HPDE6-E6E7 (cell line): Measurements from ENCODE around the gene PSMD12.
"Not testable (repeated sequence)": the region's sequence is repeated elsewhere in the genome, so short reads cannot be mapped to it uniquely, and the experiment has no call there.

Source experiments
- DNase-seq: peaks from one replicate; pipeline ENCODE4 v3.0.0; 2011; ENCODE audit warnings: missing footprints; ENCODE audit errors: extremely low spot score

The PSMD12 gene

GRCh38 chr17:67358612-67359011 is 7.8 kb downstream of the PSMD12 start:
- no peak for DNase-seq

- no peak for DNase-seq
Measured at GRCh38 chr17:67353929-67354574, 12.3 kb downstream of the PSMD12 start.

GRCh38 chr17:67353161-67353560 is 13.2 kb downstream of the PSMD12 start:
- no peak for DNase-seq

- no peak for DNase-seq
Measured at GRCh38 chr17:67349420-67349819, 17.0 kb downstream of the PSMD12 start.

- DNase-seq = no peak
Measured at GRCh38 chr17:67347826-67348225, 18.6 kb downstream of the PSMD12 start.

GRCh38 chr17:67343237-67343636 is 23.1 kb downstream of the PSMD12 start:
- no peak for DNase-seq

GRCh38 chr17:67338353-67338752 is 28.0 kb downstream of the PSMD12 start:
- DNase-seq = not testable (repeated sequence)

GRCh38 chr17:67336859-67337258 is 29.5 kb downstream of the PSMD12 start:
- DNase-seq = no peak

- DNase-seq = no peak
Measured at GRCh38 chr17:67335245-67335835, 31.0 kb downstream of the PSMD12 start.

- DNase-seq = not testable (repeated sequence)
Measured at GRCh38 chr17:67332162-67332508, 34.2 kb downstream of the PSMD12 start.

GRCh38 chr17:67331381-67332161 is 34.8 kb downstream of the PSMD12 start:
- not testable (repeated sequence) for DNase-seq

- no peak for DNase-seq
Measured at GRCh38 chr17:67328026-67328425, 38.4 kb downstream of the PSMD12 start.

- DNase-seq = not testable (repeated sequence)
Measured at GRCh38 chr17:67326959-67327745, 39.2 kb downstream of the PSMD12 start.

- no peak for DNase-seq
Measured at GRCh38 chr17:67326440-67326839, 39.9 kb downstream of the PSMD12 start.

GRCh38 chr17:67324330-67324729 is 42.0 kb downstream of the PSMD12 start:
- DNase-seq = no peak

GRCh38 chr17:67323445-67323844 is 42.9 kb downstream of the PSMD12 start:
- DNase-seq = no peak

GRCh38 chr17:67322042-67322787 is 44.2 kb downstream of the PSMD12 start:
- DNase-seq = no peak

- DNase-seq = not testable (repeated sequence)
Measured at GRCh38 chr17:67321486-67321885, 44.9 kb downstream of the PSMD12 start.

GRCh38 chr17:67316781-67317180 is 49.6 kb downstream of the PSMD12 start:
- no peak for DNase-seq

- no peak for DNase-seq
Measured at GRCh38 chr17:67315865-67316264, 50.5 kb downstream of the PSMD12 start.

GRCh38 chr17:67312265-67312664 is 54.1 kb downstream of the PSMD12 start:
- no peak for DNase-seq
